NCI-H1048 (cell line): Measurements from ENCODE around the gene FOCAD.
"Not testable (repeated sequence)": the region's sequence is repeated elsewhere in the genome, so short reads cannot be mapped to it uniquely, and the experiment has no call there.

ENCODE experiments used
- DNase-seq: peaks from one replicate; lab custom pipeline; 2025; lab: John Stamatoyannopoulos, UW

FOCAD gene, protein sequence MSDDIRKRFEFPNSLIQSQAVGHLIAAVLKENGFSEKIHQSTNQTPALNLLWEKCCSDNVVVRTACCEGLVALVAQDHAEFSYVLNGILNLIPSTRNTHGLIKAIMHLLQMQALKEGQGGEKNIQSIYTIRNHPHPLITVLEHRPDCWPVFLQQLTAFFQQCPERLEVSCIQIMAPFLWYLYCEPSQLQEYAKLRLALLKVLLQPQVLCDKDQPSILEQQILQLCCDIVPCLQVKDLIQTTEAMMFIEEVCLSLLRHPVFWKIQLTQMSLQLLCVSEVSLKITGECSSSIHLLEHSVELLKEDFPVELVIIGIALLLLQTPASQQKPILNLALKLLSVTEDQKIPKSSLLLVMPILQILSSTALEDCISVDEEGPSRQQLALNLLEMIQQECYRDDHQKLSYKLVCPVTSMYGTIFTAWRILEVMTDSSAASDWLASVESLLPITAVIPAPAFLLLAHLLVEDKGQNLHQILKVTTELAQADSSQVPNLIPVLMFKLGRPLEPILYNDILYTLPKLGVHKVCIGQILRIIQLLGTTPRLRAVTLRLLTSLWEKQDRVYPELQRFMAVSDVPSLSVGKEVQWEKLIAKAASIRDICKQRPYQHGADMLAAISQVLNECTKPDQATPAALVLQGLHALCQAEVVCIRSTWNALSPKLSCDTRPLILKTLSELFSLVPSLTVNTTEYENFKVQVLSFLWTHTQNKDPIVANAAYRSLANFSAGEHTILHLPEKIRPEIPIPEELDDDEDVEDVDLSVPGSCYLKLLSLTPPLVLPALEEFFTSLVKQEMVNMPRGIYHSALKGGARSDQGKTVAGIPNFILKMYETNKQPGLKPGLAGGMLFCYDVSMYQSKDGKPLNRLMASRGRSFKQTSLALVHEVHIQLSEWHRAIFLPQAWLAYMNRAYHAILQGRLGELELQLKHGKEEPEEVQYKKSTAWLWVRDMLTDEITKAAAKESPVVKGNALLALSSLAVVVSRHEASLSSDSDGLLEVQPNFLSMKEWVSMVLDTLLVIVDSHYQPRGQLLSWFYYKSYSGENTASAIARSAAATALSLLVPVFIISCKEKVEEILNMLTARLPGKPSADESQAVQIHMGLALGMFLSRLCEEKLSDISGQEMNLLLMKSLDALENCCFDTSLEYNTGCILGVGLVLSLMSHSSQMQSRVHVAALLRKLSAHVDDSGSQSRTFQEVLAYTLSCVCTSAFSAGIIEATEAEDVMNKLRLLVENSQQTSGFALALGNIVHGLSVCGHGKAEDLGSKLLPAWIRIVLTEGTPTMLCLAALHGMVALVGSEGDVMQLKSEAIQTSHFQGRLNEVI (N-terminal part only)

GRCh38 chr9:20684035-20684874, at the start of gene FOCAD:
TSS of gene FOCAD (plus strand) at chr9:20684259. CDS start at chr9:20715354, 31,095 bp downstream.
- peak; percentile 89 for DNase-seq

- DNase-seq = no peak
Observed at GRCh38 chr9:20634895-20635294, 49.2 kb upstream of the FOCAD start.

DNA sequence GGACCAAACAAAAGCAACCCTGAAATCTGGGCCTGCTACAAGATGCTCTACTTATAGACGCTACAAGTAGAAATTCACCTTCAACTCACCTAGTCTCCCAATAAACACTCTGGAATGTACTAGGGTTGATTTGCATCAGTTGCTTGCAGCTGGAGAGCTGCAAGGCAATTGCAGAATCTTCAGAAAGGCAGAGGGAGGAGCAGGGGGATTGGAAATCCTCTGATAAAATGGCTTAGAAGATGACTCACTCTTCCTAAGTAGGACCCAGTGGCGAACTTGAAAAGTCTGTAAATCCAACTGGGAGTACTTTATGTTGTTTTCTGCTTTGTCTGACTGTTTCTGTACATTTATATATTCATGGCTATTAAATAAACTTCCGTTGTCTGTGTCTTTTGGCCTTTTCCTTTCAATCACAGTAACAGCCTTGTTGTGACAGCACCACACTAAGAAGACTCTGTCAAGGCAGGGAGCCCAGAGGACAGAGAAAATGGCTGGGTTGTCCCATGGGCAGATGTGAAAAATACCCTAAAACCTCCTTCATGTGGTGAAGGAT, 47.1 kb upstream of the FOCAD start:
- DNase-seq = no peak

GRCh38 chr9:20640331-20641187, 43.5 kb upstream of the FOCAD start:
- no peak for DNase-seq

DNA sequence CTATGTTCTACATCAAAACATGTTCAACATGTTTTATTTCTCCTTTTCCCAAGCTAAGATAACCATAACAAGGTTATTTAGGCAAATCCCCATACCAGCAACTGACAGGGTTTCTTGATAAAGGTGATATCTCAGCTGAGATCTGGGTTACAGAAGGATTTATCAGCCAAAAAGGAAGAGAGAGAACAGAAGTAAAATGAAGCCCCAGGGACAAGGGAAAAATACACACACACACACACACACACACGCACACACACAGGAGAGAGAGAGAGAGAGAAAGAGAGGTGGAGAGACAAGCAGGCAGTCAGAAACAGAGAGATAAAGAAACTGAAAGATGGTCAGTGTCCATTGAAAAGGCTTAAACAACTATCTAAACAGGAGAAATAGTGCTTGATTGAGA, 42.0 kb upstream of the FOCAD start:
- no peak for DNase-seq

GRCh38 chr9:20643660-20644059, 40.4 kb upstream of the FOCAD start:
- no peak for DNase-seq

DNA sequence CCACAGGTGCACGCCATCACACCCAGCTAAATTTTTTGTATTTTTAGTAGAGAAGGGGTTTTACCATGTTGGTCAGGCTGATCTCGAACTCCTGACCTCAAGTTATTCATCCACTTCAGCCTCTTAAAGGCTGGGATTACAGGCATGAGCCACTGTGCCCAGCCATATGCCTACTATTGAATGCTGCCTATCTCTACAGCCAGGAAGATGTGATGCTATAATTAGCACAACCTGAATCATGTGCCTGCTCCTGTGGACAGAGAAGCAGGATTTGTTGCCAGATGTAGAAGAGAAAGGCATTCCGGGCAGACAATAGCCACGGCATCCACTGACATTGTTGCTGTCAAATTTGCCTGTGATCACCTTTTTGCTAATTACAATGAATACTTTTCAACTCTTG, 37.4 kb upstream of the FOCAD start:
- DNase-seq = no peak

DNA sequence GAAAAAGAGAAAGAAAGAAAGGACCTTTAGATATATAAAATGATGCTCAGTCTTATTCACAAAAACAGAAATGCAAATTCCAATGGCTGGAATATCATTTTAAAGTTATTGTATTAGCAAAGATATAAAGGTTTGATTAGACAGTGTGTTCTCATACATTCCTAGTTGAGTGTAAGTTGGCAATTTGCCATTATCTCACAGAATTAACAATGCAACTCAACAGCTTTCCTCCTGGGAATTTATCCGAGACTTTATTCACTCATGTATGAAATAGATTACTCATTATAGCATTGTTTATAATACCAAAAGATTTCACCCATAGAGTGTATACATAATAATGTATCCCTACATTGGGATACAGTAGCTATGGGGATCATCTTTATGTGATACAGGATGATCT, 34.7 kb upstream of the FOCAD start:
- DNase-seq = no peak

DNA sequence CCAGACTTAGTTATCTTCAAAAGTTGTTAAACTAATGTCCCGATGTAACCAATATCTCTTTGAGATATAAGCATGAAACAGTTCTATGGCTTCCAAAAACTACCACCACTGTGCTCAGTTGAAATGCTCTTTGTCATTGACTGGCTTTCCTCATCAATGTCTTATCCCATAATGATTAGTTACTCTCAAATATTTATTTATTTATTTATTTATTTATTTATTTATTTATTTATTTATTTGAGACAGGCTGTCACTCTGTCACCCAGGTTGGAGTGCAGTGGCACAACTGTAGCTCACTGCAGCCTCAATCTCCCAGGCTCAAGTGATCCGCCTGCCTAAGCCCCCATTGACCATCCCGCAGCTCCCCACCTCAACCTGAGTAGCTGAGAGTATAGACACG, 33.7 kb upstream of the FOCAD start:
- DNase-seq = no peak

DNA sequence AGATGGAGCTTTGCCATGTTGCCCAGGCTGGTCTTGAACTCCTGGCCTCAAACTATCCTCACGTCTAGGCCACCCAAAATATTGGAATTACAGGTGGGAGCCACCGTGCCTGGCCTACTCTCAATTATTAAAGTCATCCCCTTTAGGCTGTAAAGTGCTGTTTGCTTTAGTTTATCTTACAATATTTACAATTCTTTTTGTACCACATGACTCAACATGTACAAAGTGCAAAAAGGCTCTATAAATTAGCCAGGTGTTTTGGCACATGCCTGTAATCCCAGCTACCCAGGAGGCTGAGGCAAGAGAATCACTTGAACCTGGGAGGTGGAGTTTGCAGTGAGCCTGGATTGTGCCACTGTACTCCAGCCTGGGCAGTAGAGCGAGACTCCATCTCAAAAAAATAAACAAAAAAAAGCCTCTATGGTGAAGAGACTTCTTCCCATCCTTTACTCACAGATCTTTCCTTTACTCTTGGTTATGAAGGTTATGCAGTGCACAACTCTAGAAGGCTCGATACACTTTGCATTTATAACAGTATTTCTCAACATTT, 33.2 kb upstream of the FOCAD start:
- no peak for DNase-seq

DNA sequence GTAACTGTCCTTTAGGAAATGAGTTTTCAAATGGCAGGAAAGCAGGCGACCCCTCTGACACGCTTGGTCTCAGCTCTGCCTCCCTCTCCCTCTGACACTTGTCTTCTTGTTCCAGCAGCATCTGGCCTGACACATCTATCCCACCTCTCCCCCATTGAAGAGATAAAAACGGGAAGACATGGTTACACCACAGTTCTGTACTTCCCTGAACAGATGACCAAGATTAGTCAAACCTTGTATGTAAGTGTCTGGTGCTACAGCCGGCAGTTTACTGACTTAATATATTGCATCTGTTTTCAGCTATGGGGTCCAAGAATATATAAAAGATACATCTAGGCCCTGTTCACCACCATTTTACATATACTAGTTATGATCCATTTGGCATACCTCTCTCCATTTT, 32.1 kb upstream of the FOCAD start:
- DNase-seq = no peak

GRCh38 chr9:20658246-20658667, 25.8 kb upstream of the FOCAD start:
- DNase-seq = not testable (repeated sequence)

DNA sequence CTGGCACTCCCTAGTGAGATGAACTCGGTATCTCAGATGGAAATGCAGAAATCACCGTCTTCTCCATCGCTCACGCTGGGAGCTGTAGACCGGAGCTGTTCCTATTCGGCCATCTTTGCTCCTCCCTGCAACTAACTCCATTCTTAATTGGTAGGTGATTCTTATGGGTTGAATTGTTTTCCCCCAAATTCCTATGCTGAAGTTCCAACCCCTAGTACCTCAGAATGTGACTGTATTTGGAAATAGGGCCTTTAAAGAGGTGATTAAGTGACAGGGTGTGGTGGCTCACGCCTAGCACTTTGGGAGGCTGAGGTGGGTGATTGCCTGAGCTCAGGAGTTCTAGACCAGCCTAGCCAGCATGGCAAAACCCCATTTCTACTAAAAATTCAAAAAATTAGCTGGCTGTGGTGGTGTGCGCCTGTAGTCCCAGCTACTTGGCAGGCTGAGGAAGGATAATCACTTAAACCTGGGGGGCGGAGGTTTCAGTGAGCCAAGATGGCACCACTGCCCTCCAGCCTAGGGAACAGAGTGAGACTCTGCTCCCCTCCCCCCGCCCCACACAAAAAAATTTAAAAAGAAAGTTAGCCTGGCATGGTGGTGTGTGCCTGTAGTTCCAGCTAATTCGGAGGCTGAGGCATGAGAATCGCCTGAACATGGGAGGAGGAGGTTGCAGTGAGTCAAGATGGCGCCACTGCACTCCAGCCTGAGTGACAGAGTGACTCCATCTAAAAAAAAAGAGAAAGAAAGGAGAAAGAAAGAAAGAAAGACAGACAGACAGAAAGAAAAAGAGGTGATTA, 25.2 kb upstream of the FOCAD start:
- no peak for DNase-seq

- DNase-seq = no peak
Observed at GRCh38 chr9:20659474-20659967, 24.5 kb upstream of the FOCAD start.

DNA sequence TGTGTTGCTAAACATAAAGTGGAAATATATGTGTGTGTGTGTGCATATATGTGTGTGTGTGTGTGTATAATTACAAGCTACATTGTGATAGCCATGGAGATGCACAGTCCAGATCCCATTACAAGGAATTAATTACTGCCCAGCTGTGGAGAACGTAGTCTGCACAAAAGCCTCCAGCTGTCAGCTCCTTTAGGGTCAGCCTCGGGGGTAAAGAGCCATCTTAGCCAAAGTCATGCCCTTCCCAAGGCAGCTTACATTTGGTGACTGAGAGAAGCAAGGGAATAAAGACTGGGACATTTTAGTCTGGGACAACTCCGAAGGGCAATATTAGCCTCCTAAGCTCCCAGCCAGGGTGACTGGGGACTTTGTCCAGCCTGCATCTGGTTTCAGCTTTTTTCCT, 21.9 kb upstream of the FOCAD start:
- DNase-seq = no peak

DNA sequence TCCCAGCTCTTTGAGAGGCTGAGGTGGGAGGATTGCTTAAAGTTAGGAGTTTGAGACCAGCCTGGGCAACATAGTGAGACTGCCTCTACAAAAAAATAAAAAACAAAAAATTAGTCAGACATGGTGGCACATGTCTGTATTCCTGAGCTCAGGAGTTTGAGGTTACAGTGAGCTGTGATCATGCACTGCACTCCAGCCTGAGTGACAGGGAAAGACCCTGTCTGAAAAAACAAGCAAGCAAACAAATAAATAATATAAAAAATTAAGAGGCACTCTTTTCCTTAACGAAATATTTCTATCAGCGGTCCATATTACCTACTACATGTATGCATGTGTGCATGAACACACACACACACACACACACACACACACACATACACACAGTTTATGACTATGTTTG, 20.9 kb upstream of the FOCAD start:
- no peak for DNase-seq

DNA sequence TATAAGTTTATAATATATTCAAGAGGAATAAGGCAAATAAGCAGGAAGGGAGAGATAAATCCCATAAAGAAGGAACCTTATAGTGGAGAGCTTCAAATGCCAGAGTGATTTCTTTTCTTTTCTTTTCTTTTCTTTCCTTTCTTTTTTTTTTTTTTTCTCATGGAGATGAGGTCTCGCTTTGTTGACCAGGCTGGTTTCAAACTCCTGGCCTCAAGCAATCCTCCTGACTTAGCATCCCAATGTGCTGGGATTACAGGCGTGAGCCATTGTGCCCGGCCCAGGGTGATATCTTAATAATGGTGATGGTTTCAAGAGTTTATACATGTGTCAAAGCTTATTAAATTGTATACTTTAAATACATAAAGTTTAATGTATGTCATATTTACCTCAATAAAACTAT, 19.6 kb upstream of the FOCAD start:
- DNase-seq = no peak

DNA sequence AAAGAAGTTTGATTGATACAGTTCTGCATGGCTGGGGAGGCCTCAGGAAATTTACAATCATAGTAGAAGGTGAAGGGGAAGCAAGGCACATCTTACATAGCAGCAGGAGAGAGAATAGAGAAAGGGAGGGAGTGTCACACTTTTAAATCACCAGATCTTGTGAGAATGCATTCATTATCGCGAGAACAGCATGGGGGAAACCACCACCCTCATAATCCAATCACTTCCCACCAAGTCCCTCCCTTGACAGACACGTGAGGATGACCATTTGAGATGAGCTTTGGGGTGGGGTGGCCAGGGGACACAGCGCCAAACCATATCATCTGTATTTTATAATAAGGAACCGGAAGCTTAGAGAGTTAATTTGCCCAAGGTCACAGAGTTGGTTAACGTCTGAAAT, 13.7 kb upstream of the FOCAD start:
- no peak for DNase-seq

DNA sequence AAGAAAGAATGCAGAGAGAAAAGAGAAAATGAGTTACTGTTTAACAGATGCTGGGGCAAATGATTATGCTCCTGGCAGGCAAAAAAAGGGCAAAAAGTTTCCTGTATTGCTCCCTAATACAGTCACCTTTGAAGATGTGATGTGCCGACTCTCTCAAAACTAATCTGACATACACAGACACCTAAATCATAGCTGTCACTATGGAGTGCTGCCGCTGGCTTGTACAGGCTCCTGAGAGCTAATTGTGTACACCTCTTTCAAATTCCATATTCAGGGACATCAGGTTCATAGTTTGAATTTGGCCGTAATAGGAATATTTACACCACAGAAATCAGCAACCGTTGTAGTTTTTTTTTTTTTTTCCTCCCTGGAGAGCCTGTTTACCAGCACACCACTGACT, 12.4 kb upstream of the FOCAD start:
- DNase-seq = no peak
